ENCODE data around the gene ARL15. TPM values are rescaled to one million over a fixed set of nuclear protein-coding genes. Genes with fewer than 3 reads are reported as not detected.
"Not testable (repeated sequence)": the region's sequence is repeated elsewhere in the genome, so short reads cannot be mapped to it uniquely, and the experiment has no call there.

Gene ARL15
- total and polyA plus RNA-seq, 3 experiments from 2014 or later = 5.6 to 18.8 (median 6.5) TPM

DNA sequence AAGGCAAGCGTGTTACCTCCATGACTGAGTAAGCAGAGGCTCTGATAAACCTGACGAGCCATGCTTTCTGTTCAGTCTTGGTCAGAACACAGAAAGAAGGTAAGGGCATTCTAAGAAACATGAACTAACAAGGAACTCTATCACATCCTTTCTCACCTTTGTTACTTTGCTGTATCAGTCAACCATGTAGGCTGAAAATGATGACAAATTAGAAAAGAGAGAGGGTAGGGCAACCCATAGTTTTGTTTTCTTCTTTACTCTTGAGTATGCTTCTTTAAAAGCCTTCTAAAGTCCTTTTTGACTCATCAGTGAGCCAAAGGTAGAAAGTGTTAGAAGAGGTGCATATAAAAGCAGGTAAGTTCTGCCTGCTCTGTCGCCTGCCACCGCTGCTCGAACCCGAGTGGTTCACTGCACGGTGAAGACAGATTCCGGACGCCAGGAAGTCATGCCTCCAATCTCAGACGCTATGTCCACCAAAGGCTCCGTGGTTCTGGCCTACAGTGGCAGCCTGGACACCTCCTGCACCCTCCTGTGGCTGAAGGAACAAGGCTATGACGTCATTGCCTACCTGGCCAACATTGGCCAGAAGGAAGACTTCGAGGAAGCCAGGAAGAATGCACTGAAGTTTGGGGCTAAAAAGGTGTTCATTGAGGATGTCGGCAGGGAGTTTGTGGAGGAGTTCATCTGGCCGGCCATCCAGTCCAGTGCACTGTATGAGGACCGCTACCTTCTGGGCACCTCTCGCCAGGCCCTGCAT, 451.5 kb downstream of the ARL15 start:
- no peak overlapping the region for H3K27ac ChIP-seq (ENCODE audit: low read depth, low read length)
- ChIA-PET CTCF (no interaction called here), POLR2A (no interaction called here)
- peaks cover 7 to 9% of the 10 kb centered on the region in 2 donors for H3K27me3 Mint-ChIP-seq
- no peaks in the 10 kb centered on the region for H3K36me3 ChIP-seq (ENCODE audit: insufficient read depth, low read length)
- no peak overlapping the region for H3K4me3 ChIP-seq (ENCODE audit: low read length)
- H3K27ac Mint-ChIP-seq = peak overlapping the region in 1 of 8 donors; percentile 11
- H3K36me3 Mint-ChIP-seq = no peaks in the 10 kb centered on the region
- no peaks in the 10 kb centered on the region for H3K4me1 Mint-ChIP-seq
- H3K9me3 Mint-ChIP-seq = peaks cover 6 to 9% (median 7%) of the 10 kb centered on the region in 5 donors
- no peak overlapping the region for H3K4me3 Mint-ChIP-seq
- no peaks in the 10 kb centered on the region for H3K4me1 ChIP-seq (ENCODE audit: insufficient read depth, low read length)
- H3K27me3 ChIP-seq (ENCODE audit: insufficient read depth, low read length, poor library complexity, severe bottlenecking) = no peaks in the 10 kb centered on the region
- DNase-seq = no peak
- no peaks in the 10 kb centered on the region for H3K9me3 ChIP-seq (ENCODE audit: low read length)

GRCh38 chr5:53856506-53856905, 453.9 kb downstream of the ARL15 start:
- Histone ChIP-seq H3K27me3 (ENCODE audit: insufficient read depth, low read length, poor library complexity, severe bottlenecking) (no peaks in the 10 kb centered on the region), H3K27ac (ENCODE audit: low read depth, low read length) (no peak overlapping the region), H3K36me3 (ENCODE audit: insufficient read depth, low read length) (no peaks in the 10 kb centered on the region), H3K4me1 (ENCODE audit: insufficient read depth, low read length) (no peaks in the 10 kb centered on the region), H3K4me3 (ENCODE audit: low read length) (no peak overlapping the region), H3K9me3 (ENCODE audit: low read length) (no peaks in the 10 kb centered on the region)
- peaks cover 7 to 14% of the 10 kb centered on the region in 2 donors for H3K27me3 Mint-ChIP-seq
- ChIA-PET CTCF (no interaction called here), POLR2A (no interaction called here)
- no peaks in the 10 kb centered on the region for H3K4me1 Mint-ChIP-seq
- no peaks in the 10 kb centered on the region for H3K36me3 Mint-ChIP-seq
- no peak overlapping the region for H3K27ac Mint-ChIP-seq
- peaks cover 6 to 17% (median 7%) of the 10 kb centered on the region in 5 donors for H3K9me3 Mint-ChIP-seq
- DNase-seq = no peak
- H3K4me3 Mint-ChIP-seq = no peak overlapping the region

DNA sequence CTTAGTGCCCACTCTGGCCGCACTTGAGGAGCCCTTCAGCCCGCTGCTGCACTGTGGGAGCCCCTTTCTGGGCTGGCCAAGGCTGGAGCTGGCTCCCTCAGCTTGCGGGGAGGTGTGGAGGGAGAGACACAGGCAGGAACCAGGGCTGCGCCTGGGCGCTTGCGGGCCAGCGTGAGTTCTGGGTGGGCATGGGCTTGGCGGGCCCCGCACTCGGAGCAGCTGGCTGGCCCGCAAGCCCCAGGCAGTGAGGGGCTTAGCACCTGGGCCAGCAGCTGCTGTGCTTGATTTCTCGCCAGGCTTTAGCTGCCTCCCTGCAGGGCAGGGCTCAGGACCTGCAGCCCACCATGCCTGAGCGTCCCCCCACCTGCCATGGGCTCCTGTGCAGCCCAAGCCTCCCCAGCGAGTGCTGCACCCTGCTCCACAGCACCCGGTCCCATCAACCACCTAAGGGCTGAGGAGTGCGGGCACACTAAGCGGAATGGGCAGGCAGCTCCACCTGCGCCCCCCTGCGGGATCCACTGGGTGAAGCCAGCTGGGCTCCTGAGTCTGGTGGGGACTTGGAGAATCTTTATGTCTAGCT, 473.4 kb downstream of the ARL15 start:
- peaks cover 1 to 15% (median 14%) of the 10 kb centered on the region in 5 donors for H3K9me3 Mint-ChIP-seq
- H3K4me1 Mint-ChIP-seq; POLR2A ChIA-PET; CTCF ChIA-PET; H3K27me3 Mint-ChIP-seq; H3K4me3 Mint-ChIP-seq; H3K9me3 ChIP-seq (ENCODE audit: low read length); H3K36me3 ChIP-seq (ENCODE audit: insufficient read depth, low read length); H3K27me3 ChIP-seq (ENCODE audit: insufficient read depth, low read length, poor library complexity, severe bottlenecking); DNase-seq; H3K36me3 Mint-ChIP-seq; H3K4me3 ChIP-seq (ENCODE audit: low read length); H3K4me1 ChIP-seq (ENCODE audit: insufficient read depth, low read length); H3K27ac Mint-ChIP-seq; H3K27ac ChIP-seq (ENCODE audit: low read depth, low read length): not testable (repeated sequence)

GRCh38 chr5:53834500-53834899, 475.9 kb downstream of the ARL15 start:
- Mint-ChIP-seq H3K4me3 (no peak overlapping the region), H3K9me3 (peaks cover 0 to 8% (median 4%) of the 10 kb centered on the region in 5 donors), H3K4me1 (no peaks in the 10 kb centered on the region), H3K27me3 (peaks cover 5 to 10% of the 10 kb centered on the region in 2 donors), H3K36me3 (no peaks in the 10 kb centered on the region), H3K27ac (no peak overlapping the region)
- Histone ChIP-seq H3K27ac (ENCODE audit: low read depth, low read length) (no peak overlapping the region), H3K4me3 (ENCODE audit: low read length) (no peak overlapping the region), H3K36me3 (ENCODE audit: insufficient read depth, low read length) (no peaks in the 10 kb centered on the region), H3K4me1 (ENCODE audit: insufficient read depth, low read length) (no peaks in the 10 kb centered on the region), H3K9me3 (ENCODE audit: low read length) (no peaks in the 10 kb centered on the region), H3K27me3 (ENCODE audit: insufficient read depth, low read length, poor library complexity, severe bottlenecking) (peaks cover 2% of the 10 kb centered on the region)
- POLR2A ChIA-PET = no interaction called here
- no peak for DNase-seq
- CTCF ChIA-PET = no interaction called here

Other genes with a start within 250 kb of the ARL15 start
- not detected for gene HSPB3, start 145.1 kb upstream of the ARL15 start, total RNA-seq
- not detected for gene HSPB3, start 145.1 kb upstream of the ARL15 start, polyA plus RNA-seq
- gene SNX18, start 207.2 kb upstream of the ARL15 start, total RNA-seq = 10 to 100 TPM; 21.5 to 23.9 TPM
- gene SNX18, start 207.2 kb upstream of the ARL15 start, polyA plus RNA-seq = 3.8 TPM

Data from CD8-positive, alpha-beta memory T cell (primary cell).